Activated CD4-positive, alpha-beta T cell treated with anti-CD3 and anti-CD28 coated beads for 48 hours (primary cell): Measurements from ENCODE around the gene SEPSECS.

Experiments used
- DNase-seq: peaks from one replicate; pipeline ENCODE4 v3.0.0-alpha.2; 2020

The SEPSECS gene

DNA sequence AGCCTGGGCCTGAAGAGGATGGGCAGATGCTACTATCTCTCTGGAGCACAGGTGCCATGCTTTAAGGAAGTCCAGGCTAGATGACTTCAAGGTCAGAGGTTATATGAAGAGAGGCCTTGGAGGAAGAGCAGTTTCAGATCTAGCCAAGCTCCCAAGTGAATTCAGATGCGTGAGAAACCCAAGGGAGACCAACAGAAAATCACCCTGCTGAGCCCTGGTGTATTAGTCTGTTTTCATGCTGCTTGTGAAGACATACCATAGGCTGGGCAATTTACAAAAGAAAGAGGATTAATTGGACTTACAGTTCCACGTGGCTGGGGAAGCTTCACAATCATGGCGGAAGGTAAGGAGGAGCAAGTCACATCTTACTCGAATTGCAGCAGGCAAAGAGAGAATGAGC is 81.7 kb downstream of the SEPSECS start:
- no peak for DNase-seq

DNA sequence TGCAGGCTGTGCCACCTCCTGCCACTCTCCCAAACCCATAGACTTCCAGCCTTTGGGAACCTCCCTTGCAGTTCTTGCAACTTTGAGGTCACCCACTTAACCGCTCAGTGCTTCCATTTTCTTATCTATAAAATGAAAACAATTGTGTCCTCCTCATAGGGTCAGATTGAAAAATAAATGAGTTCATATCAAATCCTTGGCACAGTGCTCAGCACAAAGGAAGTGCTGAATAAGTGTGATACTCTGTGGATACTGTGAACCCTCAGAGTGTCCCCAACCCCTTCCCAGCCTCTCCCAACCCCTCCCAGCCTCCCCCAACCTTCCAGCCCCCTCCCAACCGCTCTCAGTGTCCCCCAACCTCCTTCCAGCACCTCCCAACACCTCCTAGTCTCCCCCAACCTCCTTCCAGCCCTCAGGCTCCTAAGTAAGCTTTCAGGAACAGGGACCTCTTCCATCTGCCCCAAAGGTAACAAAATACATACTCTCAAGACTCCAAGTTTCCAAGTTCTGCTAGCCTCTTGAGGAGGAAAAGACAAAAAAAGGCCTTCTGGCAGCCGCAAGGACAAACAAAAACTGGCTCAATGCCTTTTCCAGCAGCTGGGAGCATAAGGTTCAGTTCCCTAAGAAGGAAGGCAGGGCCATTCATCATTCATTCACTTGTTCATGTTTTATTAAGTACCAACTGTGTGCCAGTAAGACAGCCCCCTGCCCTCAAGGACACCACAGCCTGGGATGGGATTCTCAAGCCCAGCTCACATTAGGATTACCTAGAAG is 83.4 kb downstream of the SEPSECS start:
- no peak for DNase-seq

DNA sequence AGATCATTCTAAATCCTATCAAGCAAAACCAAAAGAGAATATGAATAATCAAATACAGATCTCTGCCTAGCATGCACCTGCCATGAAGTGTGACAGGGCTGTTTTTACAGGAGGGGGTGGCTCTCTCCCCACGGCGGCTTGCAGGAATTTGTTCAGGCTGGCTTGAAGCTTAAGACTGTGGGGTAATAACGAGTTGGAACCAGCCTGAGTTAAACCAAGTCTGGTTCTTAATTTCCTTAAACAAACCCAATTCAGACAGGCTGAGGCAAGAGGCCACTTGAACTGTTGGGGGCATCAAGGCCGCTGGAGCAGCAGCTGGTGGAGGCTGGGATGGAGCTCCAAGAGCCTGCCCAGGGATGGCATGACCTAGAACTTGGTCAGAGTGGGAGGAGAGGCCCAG is 84.4 kb downstream of the SEPSECS start:
- DNase-seq, result no peak

DNA sequence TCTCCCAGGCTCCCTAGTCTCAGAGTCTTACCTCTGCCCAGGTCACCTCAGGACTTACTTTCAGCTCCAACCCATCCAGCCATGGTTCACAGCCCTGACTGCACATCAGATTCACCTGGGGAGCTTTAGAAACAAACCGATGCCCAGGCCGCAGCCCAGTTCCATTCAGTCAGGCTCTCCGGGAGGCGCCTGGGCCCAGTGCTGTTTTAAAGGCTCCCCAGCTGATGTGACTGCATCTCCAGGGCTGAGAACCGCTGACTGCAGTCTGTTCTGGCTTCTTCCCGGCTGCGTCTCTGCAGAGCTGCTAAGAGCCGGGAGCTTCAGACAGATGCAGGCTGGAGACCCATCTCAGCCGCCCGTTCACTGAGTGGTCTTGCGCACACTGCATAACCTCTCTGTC is 85.1 kb downstream of the SEPSECS start:
- no peak for DNase-seq

DNA sequence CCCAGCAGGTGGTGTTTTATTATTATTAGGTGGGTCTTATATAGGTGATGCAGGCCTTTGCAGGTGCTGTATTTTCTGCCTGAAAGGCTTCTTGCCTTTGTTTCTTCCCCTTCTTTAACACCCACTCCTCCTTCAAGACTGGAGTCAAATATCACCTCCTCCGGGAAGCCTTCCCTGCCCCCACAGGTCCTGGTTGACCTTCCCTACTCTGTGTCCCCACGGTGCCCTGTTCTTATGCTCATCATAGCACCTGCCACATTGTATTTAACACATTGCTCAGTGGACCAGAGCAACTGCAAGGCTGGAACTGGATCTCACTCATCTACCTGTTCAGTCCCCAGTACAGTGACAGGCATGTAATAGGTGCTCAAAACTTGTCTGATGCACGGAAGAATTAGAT is 89.7 kb downstream of the SEPSECS start:
- DNase-seq, result no peak
